HuH-7 (cell line): ENCODE measurements around the gene DOCK1.

ENCODE experiments used
- DNase-seq: peaks from one replicate; pipeline ENCODE4 v3.0.0; 2011; ENCODE audit warnings: low spot score

DOCK1 gene

GRCh38 chr10:127467811-127468210 is 562.6 kb downstream of the DOCK1 start:
- no peak for DNase-seq

GRCh38 chr10:127468632-127469031 is 563.4 kb downstream of the DOCK1 start:
- DNase-seq = no peak

GRCh38 chr10:127470911-127471310 is 565.7 kb downstream of the DOCK1 start:
- no peak for DNase-seq

GRCh38 chr10:127472976-127473375 is 567.7 kb downstream of the DOCK1 start:
- no peak for DNase-seq

GRCh38 chr10:127474501-127474900 is 569.3 kb downstream of the DOCK1 start:
- no peak for DNase-seq

- no peak for DNase-seq
These were observed 580.1 kb downstream of the DOCK1 start for GRCh38 chr10:127485153-127485857.

- no peak for DNase-seq
These were observed 581.1 kb downstream of the DOCK1 start for GRCh38 chr10:127486355-127486754.

GRCh38 chr10:127492607-127493250 is 587.5 kb downstream of the DOCK1 start:
- peak; percentile 18 for DNase-seq

- DNase-seq = no peak
These were observed 590.8 kb downstream of the DOCK1 start for GRCh38 chr10:127496035-127496434.

- DNase-seq = no peak
These were observed 592.5 kb downstream of the DOCK1 start for GRCh38 chr10:127497685-127498084.

- DNase-seq = no peak
These were observed 592.9 kb downstream of the DOCK1 start for GRCh38 chr10:127498087-127498486.

- DNase-seq = no peak
These were observed 594.9 kb downstream of the DOCK1 start for GRCh38 chr10:127500127-127500526.
